Breast epithelium (tissue), 3 donors: Measurements from ENCODE around the gene BACH2.

ENCODE experiments used
- POLR2A ChIP-seq: fragments of 450-650 bp; IDR thresholded peaks from one replicate; pipeline ENCODE4 v1.6.1; 2016; ENCODE audit warnings: antibody characterized with exemption, mild to moderate bottlenecking, moderate library complexity
- TF ChIP-seq, protein P1 (sequence below), 3 donors: fragments of 450-650 bp; IDR thresholded peaks; one replicate each; pipeline ENCODE4 v1.5.1; 2016 to 2017; ENCODE audit warnings: antibody characterized with exemption in 3 of 3, mild to moderate bottlenecking in 3 of 3, moderate library complexity in 3 of 3

GRCh38 chr6:89925826-89926225 lies 370.8 kb downstream of the BACH2 start:
- TF ChIP-seq, protein P1, sequence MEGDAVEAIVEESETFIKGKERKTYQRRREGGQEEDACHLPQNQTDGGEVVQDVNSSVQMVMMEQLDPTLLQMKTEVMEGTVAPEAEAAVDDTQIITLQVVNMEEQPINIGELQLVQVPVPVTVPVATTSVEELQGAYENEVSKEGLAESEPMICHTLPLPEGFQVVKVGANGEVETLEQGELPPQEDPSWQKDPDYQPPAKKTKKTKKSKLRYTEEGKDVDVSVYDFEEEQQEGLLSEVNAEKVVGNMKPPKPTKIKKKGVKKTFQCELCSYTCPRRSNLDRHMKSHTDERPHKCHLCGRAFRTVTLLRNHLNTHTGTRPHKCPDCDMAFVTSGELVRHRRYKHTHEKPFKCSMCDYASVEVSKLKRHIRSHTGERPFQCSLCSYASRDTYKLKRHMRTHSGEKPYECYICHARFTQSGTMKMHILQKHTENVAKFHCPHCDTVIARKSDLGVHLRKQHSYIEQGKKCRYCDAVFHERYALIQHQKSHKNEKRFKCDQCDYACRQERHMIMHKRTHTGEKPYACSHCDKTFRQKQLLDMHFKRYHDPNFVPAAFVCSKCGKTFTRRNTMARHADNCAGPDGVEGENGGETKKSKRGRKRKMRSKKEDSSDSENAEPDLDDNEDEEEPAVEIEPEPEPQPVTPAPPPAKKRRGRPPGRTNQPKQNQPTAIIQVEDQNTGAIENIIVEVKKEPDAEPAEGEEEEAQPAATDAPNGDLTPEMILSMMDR (IDR thresholded peaks at IDR 0.05) = no peak
- TF ChIP-seq POLR2A = no peak
